GM18507 (cell line): ENCODE measurements around the gene KIAA0232.
A peak's percentile ranks its signal among the peaks of the same experiment; 100 is the strongest.

Experiments used
- DNase-seq: peaks from one replicate; pipeline ENCODE4 v3.0.0; 2011; ENCODE audit warnings: low read depth; ENCODE audit not compliant: insufficient read length; ENCODE audit errors: extremely low spot score
- FAIRE-seq: peaks from 2 replicates; lab custom pipeline; 2011; peaks lifted over from hg19 to GRCh38; lab: Jason Lieb, UNC

KIAA0232 gene, protein sequence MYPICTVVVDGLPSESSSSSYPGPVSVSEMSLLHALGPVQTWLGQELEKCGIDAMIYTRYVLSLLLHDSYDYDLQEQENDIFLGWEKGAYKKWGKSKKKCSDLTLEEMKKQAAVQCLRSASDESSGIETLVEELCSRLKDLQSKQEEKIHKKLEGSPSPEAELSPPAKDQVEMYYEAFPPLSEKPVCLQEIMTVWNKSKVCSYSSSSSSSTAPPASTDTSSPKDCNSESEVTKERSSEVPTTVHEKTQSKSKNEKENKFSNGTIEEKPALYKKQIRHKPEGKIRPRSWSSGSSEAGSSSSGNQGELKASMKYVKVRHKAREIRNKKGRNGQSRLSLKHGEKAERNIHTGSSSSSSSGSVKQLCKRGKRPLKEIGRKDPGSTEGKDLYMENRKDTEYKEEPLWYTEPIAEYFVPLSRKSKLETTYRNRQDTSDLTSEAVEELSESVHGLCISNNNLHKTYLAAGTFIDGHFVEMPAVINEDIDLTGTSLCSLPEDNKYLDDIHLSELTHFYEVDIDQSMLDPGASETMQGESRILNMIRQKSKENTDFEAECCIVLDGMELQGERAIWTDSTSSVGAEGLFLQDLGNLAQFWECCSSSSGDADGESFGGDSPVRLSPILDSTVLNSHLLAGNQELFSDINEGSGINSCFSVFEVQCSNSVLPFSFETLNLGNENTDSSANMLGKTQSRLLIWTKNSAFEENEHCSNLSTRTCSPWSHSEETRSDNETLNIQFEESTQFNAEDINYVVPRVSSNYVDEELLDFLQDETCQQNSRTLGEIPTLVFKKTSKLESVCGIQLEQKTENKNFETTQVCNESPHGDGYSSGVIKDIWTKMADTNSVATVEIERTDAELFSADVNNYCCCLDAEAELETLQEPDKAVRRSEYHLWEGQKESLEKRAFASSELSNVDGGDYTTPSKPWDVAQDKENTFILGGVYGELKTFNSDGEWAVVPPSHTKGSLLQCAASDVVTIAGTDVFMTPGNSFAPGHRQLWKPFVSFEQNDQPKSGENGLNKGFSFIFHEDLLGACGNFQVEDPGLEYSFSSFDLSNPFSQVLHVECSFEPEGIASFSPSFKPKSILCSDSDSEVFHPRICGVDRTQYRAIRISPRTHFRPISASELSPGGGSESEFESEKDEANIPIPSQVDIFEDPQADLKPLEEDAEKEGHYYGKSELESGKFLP (N-terminal part only)

DNA sequence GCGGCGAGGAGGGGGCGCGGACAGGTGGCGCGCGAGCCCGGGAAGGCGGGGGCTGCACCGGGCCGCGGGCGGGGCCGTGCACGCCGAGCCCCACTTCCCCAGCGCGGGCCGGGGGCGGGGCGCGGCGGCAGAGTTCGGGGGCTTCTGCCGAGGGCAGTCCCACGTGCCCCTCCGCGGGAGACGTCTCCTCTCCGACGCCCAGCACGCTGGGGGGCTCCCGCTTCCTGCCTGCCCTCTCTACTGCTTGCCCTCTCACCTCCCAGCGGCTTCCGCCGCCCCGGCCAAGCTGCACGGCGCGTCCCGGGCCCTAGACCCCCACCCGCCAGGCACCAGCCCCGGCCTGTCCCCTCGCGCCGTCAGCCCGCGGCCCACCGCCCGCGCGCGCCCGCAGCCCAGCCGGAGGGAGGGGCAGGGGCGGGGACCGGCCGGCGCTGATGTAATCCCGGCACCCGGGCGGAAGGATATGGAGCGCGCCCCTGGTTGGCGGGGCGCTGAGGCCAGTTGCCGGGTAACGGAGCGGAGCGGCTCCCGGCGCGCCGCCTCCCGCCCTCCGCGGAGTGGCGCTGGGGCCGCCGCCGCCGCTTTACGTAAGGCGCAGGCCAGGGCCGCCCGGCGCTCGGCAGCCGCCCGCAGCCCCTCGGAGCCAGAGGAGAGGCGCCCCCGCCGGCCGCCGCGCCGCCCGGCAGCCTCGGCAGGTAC, at the start of gene KIAA0232:
Gene KIAA0232 (plus strand): TSS at position 581 of the 699 bp plus-strand sequence. CDS start 41,727 bp downstream, outside the sequence.
- DNase-seq (peak; percentile 90), FAIRE-seq (peak; percentile 91)

DNA sequence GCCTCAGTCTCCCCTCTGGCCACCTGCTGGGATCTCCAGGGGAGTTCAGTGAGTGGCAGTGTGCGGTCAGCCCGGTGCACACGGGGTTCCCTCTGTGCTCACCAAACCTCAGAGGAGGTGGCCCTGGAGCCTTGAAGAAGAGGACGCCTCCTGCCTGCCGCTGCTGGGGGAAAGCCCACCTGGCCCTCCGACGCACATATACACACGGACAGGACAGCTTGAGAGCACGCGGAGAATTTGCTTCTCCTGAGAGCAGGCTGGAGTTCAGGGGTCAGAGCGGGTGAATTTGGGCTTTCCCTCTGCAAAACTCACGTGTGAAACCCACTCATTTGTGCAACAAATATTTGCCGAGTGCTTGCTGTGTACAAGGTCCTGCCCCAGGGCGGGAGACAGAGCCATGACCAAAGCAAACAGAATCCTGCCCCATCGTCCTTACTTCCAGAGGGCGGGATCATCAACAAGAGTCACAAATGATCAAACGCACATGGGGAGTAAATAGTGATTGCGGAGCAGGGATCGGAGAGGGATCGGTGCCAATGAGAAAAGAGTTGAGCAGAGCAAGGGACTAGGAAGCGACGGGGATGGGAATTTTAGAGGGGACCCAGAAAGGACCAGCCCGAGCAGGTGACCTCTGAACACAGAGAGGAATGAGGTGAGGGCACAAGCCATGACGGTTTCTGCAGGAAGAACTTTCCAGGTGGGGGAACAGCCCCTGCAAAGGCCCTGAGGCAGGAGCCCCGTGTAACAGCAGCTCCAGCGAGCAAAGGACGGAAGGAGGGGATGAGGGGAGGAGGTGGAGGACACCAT, 49.0 kb upstream of the KIAA0232 start:
- FAIRE-seq (no peak), DNase-seq (no peak)

DNA sequence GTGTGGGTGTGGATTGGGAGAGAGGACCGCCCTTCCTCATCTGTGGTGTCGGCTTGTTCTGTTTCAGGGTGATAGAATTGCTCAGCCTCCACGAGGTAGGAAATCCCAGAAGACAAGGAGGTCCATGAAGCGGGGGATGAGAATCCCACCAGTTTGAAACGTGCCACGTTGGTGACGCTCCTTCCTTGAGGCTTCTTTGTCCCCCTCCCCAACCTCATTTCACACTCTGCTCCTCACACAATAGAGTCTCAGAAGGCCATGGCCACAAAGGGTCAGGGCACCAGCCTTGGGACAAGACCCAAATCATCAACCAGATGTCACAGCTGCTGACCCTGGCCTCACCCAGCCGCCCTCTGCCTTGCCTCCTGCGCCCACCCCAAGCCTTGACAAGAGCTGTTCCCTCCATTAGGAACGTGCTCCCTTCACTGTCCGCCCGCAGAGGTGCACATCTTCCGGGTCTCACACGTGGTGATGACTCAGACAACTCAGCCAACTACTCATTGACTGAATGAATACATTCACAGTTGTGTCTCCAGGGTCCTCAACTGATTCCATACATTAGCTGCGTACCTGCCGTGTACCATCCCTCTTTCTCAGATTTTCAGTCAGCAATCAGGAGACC, 48.3 kb upstream of the KIAA0232 start:
- no peak for DNase-seq
- no peak for FAIRE-seq

DNA sequence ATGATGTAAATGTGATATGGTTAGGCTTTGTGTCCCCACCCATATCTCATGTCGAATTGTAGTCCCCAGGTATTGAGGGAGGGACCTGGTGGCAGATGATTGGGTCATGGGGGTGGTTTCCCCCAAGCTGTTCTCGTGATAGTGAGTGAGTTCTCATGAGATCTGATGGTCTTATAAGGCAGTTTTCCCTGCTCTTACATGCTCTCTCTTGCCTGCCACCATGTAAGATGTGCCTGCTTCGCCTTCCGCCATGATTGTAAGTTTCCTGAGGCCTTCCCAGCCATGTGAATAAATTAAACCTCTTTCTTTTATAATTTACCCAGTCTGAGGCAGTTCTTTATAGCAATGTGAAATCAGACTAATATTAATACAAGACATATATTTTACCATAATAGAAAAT, 42.6 kb upstream of the KIAA0232 start:
- FAIRE-seq (no peak), DNase-seq (no peak)

DNA sequence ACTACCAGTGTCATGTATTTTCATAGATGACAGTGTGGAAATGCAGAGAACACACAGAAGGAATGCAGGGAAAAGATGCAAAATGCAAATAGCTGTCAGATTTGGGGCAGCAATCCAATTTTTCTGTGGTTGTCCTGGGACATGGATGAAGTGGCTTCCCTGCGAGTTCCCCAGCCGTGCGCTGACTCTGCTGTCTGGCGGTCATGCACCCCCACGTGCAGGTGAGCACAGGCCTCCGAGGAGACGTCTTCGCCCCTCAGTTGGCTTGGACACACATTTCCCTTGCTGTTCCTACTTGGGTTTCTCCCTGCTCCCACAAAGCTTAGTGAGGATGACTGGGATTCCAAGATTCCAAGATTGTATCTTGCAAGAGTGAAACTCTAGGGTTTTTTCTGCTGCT, 42.2 kb upstream of the KIAA0232 start:
- DNase-seq (no peak), FAIRE-seq (no peak)

DNA sequence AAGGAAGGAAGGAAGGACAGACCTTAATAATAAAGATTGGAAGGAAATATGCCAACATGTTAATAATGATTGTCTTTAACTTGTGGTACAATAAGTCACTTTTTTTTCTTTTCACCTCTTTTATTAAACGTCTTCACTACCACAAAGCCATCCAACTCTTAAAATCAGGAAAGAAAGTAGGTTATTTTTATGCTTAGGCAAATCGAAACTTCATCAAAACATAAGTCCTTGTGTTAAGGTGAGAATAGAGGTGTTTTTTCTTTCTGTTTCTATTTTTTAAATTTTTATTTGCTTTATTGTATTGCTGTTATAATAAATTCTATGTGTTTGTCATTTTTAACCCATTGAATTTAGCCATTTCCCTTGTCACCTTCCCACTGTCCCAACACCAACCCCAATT, 40.0 kb upstream of the KIAA0232 start:
- DNase-seq, result no peak
- FAIRE-seq, result peak; percentile 47

DNA sequence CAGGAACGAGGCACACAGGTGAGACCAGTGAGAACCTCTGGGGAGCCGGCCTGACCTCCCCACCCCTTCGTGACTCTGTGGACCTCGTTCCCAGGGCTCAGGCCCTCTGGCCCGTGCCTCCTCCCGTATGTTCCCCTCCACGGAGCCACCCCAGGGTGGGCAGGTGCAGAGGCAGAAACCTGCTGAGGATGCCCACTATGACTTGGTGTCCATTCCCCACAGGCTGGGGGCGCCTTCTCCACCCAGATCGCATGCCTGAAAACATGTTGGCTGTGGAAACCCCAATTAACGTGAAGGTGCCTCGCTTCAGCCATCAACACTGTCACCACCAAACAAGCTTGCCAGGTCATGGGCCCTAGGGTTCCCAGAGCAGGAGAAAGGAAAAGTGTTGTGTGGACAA, 39.5 kb upstream of the KIAA0232 start:
- FAIRE-seq (no peak), DNase-seq (no peak)

DNA sequence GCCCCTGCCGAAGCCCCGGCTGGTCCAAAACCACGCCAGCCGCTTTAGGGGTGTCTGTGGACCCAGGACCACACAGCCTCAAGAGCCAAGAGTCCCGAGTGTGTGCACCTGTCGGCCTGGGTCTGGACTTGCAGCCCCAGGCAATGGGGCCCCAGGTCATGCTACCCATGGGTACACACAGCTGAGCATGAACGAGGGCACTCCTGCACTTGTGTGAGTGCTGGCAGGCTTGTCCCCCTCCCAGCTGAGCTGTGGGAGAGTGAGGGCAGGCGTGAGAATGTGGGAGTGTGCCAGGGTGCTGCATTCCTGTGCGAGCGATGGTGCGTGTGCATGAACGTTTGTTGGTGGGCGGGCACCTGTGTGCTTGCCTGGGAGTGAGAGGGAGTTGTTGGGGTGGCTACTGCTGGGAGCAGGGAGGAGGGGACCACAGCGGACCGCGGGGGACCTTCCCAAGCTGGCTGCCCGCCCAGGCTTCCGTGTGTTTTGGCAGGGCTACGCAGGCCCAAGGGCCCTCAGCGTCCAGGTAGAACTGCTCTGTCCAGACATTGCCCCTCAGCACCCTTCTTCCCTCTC, 35.7 kb upstream of the KIAA0232 start:
- FAIRE-seq, result no peak
- DNase-seq, result no peak

DNA sequence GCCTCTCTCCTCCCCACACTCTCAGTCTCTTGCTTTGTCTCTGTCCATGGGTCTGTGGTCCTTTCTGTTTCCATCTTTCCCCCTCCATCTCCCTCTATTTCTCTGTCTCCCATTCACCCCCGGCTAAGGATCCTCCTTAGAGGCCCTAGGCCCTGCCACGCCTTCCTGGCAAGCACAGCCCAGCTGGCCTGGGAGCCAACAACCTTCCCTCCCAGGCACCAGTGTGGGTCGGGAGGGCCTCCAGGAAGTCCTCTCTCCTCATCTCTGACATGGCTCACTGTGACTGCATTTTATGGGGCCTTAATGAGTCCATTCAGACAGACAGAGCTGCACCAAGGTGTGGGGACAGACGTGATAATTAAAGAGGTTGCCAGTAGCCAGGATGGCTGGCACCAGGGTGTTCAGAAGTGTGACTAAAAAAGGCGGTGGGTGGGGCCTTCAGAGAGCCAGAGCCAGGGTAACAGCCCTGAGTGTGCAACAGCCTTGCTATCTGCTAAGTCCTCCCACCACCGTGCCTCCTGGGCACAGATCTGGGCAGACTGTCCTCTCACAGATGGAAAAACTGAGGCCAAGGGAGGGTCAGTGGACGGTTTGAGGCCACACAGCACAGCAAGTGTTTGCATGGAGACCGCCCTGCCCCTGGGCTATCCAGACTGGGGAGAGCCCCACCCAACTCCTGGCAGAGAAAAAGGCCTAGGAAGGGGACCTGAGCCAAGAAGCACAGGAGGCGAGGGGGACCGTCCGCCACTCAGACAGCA, 35.1 kb upstream of the KIAA0232 start:
- FAIRE-seq, result no peak
- no peak for DNase-seq

DNA sequence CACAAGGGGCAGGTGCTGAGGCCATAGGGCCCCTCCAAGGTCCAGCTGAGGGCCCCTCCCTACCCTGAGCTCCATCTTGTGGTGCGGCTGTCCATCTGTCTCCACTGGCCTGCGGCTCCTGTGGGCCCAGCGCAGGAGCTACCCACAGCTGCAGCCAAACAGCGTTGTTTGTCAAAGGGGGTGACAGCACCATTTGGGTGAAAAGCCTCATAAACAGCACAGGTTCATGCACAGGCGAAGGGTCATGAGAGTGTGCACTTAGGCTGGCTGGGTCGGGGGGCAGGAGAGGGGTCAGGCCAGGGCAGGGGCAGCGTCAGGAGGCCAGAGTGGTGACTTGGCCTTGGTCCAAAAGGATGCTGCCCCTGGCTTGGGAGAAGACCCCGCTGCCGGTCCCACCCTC, 34.2 kb upstream of the KIAA0232 start:
- no peak for DNase-seq
- FAIRE-seq, result no peak

DNA sequence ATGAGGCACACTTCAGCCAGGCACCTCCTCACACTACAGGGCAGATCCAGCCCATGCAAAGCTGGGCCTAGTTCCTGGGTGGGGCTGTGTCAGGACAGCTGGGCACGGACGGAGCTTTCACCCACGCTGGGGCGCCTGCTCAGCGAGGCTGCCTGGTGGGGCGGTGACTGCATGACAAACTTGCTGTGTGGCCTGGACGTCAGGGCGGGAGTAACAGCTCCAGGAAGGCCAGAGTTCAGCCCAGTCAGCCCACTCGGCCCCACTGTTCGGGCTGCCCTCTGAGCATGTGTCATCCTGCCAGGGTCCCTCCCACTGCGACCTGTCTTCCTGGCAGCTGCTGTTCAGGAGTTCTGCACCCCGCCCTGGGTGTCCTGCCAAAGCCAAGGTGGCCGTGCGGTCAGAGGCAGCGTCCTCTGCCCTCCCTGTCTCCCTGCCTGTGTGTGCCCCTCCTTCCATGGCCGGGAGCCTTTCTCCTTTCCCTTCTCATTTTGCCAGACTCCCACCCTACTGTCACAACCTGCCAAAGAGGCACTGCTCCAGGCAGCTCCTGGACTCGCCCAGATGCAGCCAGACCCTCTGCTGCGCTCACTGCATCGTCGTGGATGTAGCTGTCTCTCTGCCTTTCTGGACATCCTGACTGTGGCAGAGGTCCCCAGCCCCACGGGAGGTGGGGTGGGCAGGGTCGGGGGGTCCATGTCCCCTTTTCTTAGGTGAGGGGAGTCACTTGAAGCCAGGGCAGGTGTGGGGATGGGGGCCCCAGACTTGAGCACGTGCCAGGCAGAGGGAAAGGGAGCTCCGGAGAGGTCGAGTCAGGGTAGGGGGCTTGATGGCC, 33.0 kb upstream of the KIAA0232 start:
- FAIRE-seq (no peak), DNase-seq (no peak)

DNA sequence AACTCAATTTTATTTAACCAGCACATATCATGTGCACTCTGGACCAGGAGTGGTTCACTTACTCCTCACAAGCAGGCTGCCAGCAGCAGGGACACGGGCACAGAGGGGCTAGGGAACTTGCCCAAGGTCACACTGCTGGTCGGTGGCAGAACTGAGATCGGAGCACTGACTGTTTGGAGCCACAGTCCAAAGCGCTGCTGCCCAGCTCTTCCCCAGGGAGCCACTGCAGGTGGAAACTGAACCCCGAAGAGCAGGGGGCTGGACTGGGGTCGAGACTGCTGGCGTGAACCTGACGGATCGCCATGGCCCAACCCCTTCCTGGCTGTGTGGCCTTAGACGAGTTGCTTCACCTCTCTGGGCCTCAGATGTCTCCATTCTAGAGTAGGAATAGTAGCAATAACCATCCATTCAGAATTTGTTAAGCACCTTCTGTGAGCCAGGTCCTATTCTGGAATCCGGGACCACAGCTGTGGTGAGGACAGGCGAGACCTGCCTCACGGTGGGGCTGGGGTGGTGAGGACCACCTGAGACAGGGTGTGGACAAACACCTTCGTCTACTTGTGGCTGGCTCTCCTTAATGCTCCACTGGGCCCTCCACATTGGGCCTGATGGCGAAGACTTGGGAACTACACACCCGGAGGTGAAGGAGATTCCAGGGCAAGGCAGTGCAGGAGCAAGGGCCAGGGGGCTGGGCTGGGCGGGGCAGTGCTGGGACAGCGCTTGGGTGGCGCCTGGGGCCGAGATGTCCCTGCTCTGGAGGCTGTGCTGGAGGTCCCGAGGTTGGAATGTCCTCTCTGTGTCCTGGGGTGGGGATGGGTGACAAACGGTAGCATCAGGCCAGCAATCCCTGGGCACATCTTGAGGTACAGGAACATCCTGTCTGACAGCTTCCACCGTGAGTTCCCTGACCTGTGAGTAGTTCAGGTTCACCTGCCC, 32.0 kb upstream of the KIAA0232 start:
- DNase-seq (no peak), FAIRE-seq (no peak)

DNA sequence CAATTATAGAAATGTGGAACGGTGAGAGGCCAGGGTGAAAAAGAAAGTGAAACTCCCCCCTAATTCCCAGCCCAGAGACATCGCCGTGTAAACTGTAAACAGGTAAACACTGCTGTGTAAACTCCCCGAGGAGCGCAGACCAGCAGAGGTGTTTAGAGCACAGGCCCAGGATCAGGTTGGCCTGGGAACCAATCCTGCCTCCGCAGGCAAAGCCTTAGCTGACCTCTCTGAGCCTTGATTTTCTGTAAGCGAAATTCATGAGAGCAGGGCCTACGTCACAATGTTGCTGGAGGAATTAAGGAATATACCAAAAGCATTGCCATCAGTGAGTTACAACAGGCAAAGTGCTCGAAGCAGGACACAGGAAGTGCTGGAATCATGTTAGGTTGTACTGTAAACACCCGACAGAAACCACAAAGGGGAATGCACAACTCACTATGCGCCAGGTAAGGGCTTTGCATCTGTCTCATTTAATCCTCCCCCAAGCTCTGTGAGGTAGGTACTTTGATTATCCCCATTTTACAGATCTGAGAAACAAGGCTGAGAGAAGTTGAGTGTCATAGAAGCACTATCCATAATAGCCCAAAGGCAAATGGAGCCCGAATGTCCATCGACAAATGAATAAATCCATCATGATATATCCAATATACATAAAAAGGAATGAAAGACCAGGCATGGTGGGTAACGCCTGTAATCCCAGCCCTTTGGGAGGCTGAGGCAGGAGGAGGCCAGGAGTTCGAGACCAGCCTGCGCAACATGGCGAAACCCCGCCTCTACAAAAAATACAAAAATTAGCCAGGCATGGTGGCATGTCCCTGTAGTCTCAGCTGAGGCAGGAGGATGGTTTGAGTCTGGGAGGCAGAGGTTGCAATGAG, 30.7 kb upstream of the KIAA0232 start:
- FAIRE-seq (peak; percentile 46), DNase-seq (no peak)

DNA sequence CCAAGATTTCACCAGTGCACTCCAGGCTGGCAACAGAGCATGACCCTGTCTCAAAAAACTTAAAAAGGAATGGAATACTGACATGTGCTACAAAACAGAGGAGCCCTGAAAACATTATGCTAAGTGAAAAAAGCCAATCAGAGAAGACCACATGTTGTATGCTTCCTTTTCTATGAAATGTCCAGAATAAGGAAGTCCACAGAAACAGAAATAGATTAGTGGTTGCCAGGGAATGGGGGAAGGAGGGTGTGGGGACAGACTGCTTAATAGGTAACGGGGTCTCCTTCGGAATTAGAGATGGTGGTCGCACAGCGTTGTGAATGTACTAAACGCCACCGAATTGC, 30.1 kb upstream of the KIAA0232 start:
- FAIRE-seq (no peak), DNase-seq (no peak)

DNA sequence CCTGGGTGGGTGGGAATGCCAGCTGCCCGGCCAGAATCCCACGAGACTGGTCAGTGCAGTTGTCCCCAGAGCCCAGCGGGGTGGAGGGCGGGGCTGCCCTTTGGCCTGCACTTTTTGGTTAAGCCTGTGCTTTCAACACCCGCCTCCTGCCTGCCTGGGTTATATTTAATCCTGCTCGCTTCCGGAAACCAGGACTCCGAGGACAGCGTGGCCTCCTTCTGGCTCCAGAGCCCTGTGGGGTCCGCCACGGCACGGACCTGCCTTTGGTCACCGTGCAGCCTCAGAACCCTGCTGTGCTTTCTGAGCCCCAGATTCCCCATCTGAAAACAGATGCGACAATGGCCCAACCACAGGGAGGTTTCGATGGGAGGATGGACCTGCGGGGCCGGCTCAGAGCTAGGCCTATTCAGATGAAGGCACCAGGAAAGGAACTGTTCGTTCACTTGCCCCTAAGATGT, 29.4 kb upstream of the KIAA0232 start:
- FAIRE-seq, result no peak

More for the DNA sequence above, 29.4 kb upstream of the KIAA0232 start:
- no peak for DNase-seq
